MCF 10A (cell line): ENCODE results near the gene TRERF1. TPM values are rescaled to one million over a fixed set of nuclear protein-coding genes. Genes with fewer than 3 reads are reported as not detected.
A peak's percentile ranks its signal among the peaks of the same experiment; 100 is the strongest.

ENCODE experiments used
- BruUV-seq: library from RNA; stranded (reverse); fragments of 400-500 nt; replicated peaks from 2 replicates; lab custom pipeline; 2021; lab: Mats Ljungman, UMichigan
- CTCF ChIA-PET: fragments of 300-600 bp; sonication (Branson Sonifier 250); formaldehyde crosslinking; extraction: SDS; loops from one replicate; lab custom pipeline; 2021; ENCODE audit warnings: antibody characterized with exemption, inconsistent platforms; lab: Yijun Ruan, JAX
- POLR2A ChIA-PET: fragments of 300-600, 350-650 bp; sonication (Branson Sonifier 250); formaldehyde crosslinking; extraction: SDS; loops from one replicate; lab custom pipeline; 2020; ENCODE audit warnings: antibody characterized with exemption, inconsistent platforms; lab: Yijun Ruan, JAX
- DNase-seq: peaks from one replicate; pipeline ENCODE4 v3.0.0-alpha.2; 2018; ENCODE audit not compliant: unreplicated experiment
- H3K27ac Mint-ChIP-seq: one replicate; pipeline ENCODE4 v1.8.0; 2022; ENCODE audit warnings: mild to moderate bottlenecking, low read depth, mixed read lengths; ENCODE audit not compliant: unreplicated experiment
- H3K27me3 Mint-ChIP-seq: one replicate; pipeline ENCODE4 v1.8.0; 2022; ENCODE audit warnings: mixed read lengths; ENCODE audit not compliant: insufficient read depth, unreplicated experiment
- H3K36me3 Mint-ChIP-seq: one replicate; pipeline ENCODE4 v1.8.0; 2022; ENCODE audit warnings: mild to moderate bottlenecking, moderate library complexity, mixed read lengths; ENCODE audit not compliant: insufficient read depth, unreplicated experiment
- H3K4me1 Mint-ChIP-seq: one replicate; pipeline ENCODE4 v1.8.0; 2022; ENCODE audit warnings: mixed read lengths; ENCODE audit not compliant: insufficient read depth, unreplicated experiment
- H3K4me3 Mint-ChIP-seq: one replicate; pipeline ENCODE4 v1.8.0; 2022; ENCODE audit warnings: mild to moderate bottlenecking, moderate library complexity, mixed read lengths; ENCODE audit not compliant: unreplicated experiment
- H3K9me3 Mint-ChIP-seq: one replicate; pipeline ENCODE4 v1.8.0; 2022; ENCODE audit warnings: mixed read lengths; ENCODE audit not compliant: unreplicated experiment
- intact Hi-C: fragments of 100-400 bp; cut with micrococcal nuclease; formaldehyde crosslinking; loops from 2 replicates; pipeline ENCODE4 v1.14.1; 2022
- total RNA-seq: library from RNA; stranded (reverse); gene quantifications from 2 replicates; pipeline ENCODE4 v1.2.3, GENCODE V29; 2022
- TF ChIP-seq, protein P1 (sequence below): fragments of 200-600 bp; IDR thresholded peaks from one replicate; pipeline ENCODE4 v1.8.0; 2022; ENCODE audit warnings: antibody characterized with exemption, mild to moderate bottlenecking; ENCODE audit not compliant: unreplicated experiment

TRERF1 gene
- total RNA-seq, 1 experiment from 2014 or later, result 9.4 TPM

DNA sequence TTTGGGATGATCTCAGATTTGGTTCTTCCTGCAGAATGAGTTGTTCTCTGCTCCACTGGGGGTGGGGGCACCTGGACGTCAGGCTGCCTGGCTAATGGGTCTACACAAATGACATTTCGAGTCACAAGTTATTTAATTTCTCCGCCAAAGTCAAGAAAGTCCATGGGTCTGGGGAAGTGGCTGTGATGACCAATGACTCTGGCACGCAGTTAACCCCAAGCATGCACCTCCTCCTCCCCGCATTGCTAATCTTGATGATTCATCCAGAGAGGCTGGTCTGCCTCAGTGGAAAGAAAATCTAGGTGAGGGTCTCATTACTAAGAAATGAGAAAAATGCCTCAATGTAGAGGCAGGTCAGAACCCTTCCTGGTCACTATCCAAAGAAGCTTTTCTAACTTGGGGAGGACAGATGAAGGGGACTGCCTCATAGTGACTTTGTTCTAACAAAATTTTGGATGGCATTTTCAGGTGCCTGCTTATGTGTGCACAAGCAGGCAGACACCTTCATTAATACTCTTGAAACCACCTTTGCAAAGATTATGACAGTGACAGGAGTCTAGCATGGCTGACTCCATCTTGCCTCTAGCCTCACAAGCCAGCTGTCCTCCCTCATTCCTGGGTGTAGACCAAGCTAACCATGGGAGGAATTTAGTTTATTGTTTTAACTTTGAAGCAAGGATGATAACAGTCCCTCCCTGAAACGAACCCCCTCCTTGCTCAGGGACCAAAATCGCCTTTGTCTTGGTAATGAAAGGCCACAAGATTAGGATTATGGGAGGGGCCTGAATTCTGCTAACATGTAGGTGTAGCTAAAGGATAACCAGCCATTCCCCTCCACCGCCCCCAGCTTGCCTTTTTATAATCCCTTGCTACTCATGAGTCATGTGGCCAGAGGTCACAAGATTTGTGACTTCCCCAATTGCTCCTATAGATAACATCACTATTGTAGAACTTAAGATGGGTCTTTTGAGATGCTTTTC is 135.4 kb downstream of the TRERF1 start:
- ChIA-PET CTCF (interaction anchor here (0.6 to 1.0 kb wide), 2 partner anchors 9 to 87 kb away, joined by 3 read pairs; no protein-coding TSS in a partner anchor), POLR2A (interaction anchor here (1.2 to 1.7 kb wide), 7 partner anchors 9 to 137 kb away, joined by 3 to 7 read pairs (median 6); no protein-coding TSS in a partner anchor)
- no peaks in the 10 kb centered on the region for H3K27me3 Mint-ChIP-seq
- no peaks in the 10 kb centered on the region for H3K9me3 Mint-ChIP-seq
- DNase-seq, result peak; percentile 93
- H3K36me3 Mint-ChIP-seq, result peaks cover 17% of the 10 kb centered on the region
- no TSS peak for BruUV-seq
- intact Hi-C loops, result loop anchor here (1.0 kb wide), 1 partner anchor 10 kb away; no protein-coding TSS in a partner anchor
- H3K27ac Mint-ChIP-seq, result peak overlapping the region; percentile 29
- peaks cover 46% of the 10 kb centered on the region for H3K4me1 Mint-ChIP-seq
- TF ChIP-seq, protein P1, sequence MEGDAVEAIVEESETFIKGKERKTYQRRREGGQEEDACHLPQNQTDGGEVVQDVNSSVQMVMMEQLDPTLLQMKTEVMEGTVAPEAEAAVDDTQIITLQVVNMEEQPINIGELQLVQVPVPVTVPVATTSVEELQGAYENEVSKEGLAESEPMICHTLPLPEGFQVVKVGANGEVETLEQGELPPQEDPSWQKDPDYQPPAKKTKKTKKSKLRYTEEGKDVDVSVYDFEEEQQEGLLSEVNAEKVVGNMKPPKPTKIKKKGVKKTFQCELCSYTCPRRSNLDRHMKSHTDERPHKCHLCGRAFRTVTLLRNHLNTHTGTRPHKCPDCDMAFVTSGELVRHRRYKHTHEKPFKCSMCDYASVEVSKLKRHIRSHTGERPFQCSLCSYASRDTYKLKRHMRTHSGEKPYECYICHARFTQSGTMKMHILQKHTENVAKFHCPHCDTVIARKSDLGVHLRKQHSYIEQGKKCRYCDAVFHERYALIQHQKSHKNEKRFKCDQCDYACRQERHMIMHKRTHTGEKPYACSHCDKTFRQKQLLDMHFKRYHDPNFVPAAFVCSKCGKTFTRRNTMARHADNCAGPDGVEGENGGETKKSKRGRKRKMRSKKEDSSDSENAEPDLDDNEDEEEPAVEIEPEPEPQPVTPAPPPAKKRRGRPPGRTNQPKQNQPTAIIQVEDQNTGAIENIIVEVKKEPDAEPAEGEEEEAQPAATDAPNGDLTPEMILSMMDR, result no peak
- no peak overlapping the region for H3K4me3 Mint-ChIP-seq

- H3K4me3 Mint-ChIP-seq, result no peak overlapping the region
- ChIA-PET POLR2A (interaction anchor here (0.6 to 1.7 kb wide), 7 partner anchors 10 to 138 kb away, joined by 3 to 7 read pairs (median 6); no protein-coding TSS in a partner anchor), CTCF (interaction anchor here (1.1 to 1.5 kb wide), 2 partner anchors 88 to 101 kb away, joined by 4 to 5 read pairs; no protein-coding TSS in a partner anchor)
- H3K9me3 Mint-ChIP-seq, result no peaks in the 10 kb centered on the region
- TF ChIP-seq, protein P1, result no peak
- no peaks in the 10 kb centered on the region for H3K27me3 Mint-ChIP-seq
- H3K27ac Mint-ChIP-seq, result peak overlapping the region; percentile 29
- DNase-seq, result no peak
- no TSS peak for BruUV-seq
- intact Hi-C loops, result no loop called here
- H3K4me1 Mint-ChIP-seq, result peaks cover 46% of the 10 kb centered on the region
- peaks cover 17% of the 10 kb centered on the region for H3K36me3 Mint-ChIP-seq
Observed at GRCh38 chr6:42315259-42315990, 136.3 kb downstream of the TRERF1 start.

DNA sequence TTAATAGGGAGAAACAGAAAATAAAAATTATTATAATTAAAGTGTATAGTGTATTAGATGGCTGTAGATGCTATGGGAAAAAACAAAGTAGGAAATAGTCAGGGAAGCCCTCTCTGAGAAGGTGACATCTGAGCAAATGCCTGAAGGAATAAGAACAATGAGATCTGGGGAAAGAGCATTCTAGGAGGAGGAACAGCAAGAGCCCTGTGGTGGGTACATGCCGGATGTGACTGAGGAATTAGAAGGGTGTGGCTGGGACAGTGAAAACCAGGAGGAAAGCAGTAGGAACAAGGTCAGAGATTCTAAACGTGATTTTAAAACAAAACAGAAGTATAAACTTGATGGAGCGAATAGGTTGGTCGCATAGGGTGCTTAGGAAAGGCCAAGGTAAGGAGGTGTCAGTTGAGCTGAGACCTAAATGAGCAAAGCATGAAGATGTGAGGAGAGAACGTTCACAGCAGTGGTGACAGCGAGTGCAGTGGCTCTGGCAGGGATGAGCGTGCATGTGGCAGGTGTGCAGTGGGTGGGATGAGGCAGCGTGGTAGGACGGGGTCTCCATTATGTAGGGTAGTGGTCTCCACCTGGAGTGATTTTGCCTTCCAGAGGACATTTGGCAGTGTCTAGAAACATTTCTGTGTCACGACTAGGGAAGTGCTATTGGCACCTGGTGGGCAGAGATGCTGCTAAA is 137.0 kb downstream of the TRERF1 start:
- H3K27me3 Mint-ChIP-seq, result no peaks in the 10 kb centered on the region
- no TSS peak for BruUV-seq
- DNase-seq, result peak; percentile 49
- peaks cover 13% of the 10 kb centered on the region for H3K36me3 Mint-ChIP-seq
- ChIA-PET POLR2A (interaction anchor here (0.6 to 1.5 kb wide), 3 partner anchors 35 to 90 kb away, joined by 3 to 7 read pairs (median 4); no protein-coding TSS in a partner anchor), CTCF (interaction anchor here (0.5 to 1.5 kb wide), 5 partner anchors 33 to 723 kb away, joined by 3 to 5 read pairs (median 3); no protein-coding TSS in a partner anchor)
- intact Hi-C loops, result no loop called here
- TF ChIP-seq, protein P1, result no peak
- H3K4me1 Mint-ChIP-seq, result peaks cover 46% of the 10 kb centered on the region
- peak overlapping the region; percentile 29 for H3K27ac Mint-ChIP-seq
- H3K9me3 Mint-ChIP-seq, result no peaks in the 10 kb centered on the region
- H3K4me3 Mint-ChIP-seq, result peak overlapping the region; percentile 7
